DOHH2 (cell line): ENCODE measurements around the gene ATP10D.

ENCODE experiments used
- CTCF ChIP-seq: fragments of 200-600 bp; sonication (generic); IDR thresholded peaks from one replicate; pipeline ENCODE4 v1.5.1; 2014; ENCODE audit warnings: antibody characterized with exemption, mild to moderate bottlenecking, low read depth, low read length; ENCODE audit not compliant: poor library complexity, severe bottlenecking
- EZH2phosphoT487 ChIP-seq: fragments of 200-600 bp; sonication (generic); IDR thresholded peaks from 2 replicates; pipeline ENCODE4 v1.6.1; 2017; ENCODE audit warnings: borderline replicate concordance, mild to moderate bottlenecking, antibody characterized with exemption, low read length, moderate library complexity, mixed read lengths

GRCh38 chr4:47465004-47465403 is 20.1 kb upstream of the ATP10D start:
- TF ChIP-seq CTCF: no peak
- no peak for TF ChIP-seq EZH2phosphoT487
